ENCODE data around the gene OR2D2. TPM values are rescaled to one million over a fixed set of nuclear protein-coding genes. Genes with fewer than 3 reads are reported as not detected.

Gene OR2D2
- 0.29 and 0.50 TPM in 2 replicates for total RNA-seq

DNA sequence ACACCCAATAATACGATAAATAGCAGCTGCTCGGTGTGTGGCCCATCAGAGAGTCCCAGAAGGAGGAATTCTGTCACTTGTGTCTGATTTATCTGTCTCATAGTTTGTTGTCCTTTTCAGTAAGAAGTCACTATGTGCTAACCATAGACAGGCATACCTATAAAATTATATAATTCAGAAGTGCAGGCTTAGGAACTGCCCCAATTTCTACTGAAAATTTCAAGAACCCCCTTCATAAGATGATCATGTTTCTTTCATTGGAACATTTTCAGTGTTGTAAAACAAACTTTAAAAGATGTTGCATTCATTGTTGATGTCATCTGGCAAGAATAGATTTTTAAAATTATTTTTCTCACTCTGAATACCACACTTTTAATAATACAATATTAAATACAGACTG lies at the start of gene OR2D2:
Gene OR2D2, minus strand, starts transcription at position 101 of the 400 bp plus-strand sequence. Its CDS starts 0 bp downstream, at position 101.

DNA sequence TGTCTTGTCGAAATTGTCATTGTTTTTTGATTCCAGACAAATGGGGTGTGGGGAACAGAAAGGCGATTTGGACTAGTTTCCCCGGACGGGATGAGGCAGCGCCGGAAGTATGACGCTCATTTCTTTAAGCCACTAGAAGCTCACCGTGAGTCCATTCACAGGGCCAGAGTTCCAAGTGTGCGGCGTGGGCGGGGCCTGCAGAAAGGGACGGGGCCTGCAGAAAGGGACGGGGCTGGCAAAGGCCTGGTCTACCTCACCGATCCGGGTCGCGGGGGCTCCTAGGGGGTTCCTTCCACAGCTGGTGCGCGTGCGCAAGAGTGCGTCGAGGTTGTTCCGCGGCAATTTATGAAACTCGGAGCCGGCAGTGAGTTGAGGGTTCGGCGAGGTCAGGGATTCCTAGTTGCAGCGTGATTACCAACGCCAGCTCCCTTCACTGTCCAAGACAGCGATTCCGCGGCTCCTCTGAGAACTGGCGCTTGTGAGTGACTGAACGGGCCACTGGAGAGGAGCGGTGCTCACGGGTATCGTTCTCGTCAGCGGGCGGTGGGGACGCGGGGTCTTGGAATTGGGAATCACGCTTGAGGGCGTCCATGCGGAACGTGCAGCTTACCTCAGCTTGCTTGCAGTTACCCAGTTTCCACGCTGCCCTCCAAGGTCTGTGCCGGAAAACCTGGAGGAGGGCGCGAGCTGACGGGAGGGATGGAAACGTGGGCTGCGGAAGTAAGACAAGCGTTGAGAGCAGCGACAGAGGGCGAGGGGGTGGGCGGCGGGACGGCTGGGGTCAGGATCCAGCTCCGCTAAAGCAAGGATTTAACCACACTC lies 34.1 kb upstream of the OR2D2 start, which contains the start of gene ZNF215:
Gene ZNF215, plus strand, starts transcription at position 219 of the 822 bp plus-strand sequence. CDS start 5,847 bp downstream, outside the sequence.

DNA sequence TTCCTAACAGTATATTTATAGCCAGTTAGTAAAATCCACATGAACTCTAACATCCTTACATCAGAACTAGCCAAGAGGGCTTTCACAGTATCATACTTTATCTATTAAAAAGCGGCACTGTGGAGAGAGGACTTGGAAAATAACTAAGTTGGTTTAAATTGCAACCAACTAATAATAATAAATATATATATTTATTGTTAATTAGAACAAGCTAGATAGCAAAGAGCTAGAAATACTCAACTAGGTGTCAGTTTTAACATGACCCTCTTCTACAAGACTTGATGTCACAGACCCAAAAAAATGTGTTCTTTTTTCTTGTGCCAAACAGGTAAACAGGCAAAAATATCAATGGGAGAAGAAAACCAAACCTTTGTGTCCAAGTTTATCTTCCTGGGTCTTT lies 28.4 kb upstream of the OR2D2 start, which contains the start of gene OR2D3:
Gene OR2D3, plus strand, starts transcription at position 301 of the 400 bp plus-strand sequence. Its CDS starts 0 bp downstream, at position 301.

GRCh38 chr11:6876325-6876724 lies 16.0 kb downstream of the OR2D2 start, which contains the start of gene OR10A4:
Gene OR10A4 (plus strand): TSS chr11:6876625. CDS start chr11:6876648, 23 bp downstream.

GRCh38 chr11:6862961-6863360 lies 29.3 kb downstream of the OR2D2 start, which contains the start of gene OR10A2:
Gene OR10A2 (plus strand): TSS chr11:6863057. CDS start chr11:6869755, 6,698 bp downstream.

GRCh38 chr11:6845383-6845782 lies 46.9 kb downstream of the OR2D2 start, which contains the start of gene OR10A5:
Gene OR10A5 (plus strand): TSS chr11:6845683. CDS start chr11:6845683, 0 bp downstream.

Other genes with a start within 250 kb of the OR2D2 start
- 24.4 and 39.2 TPM in 2 replicates for gene DCHS1, start 236.7 kb downstream of the OR2D2 start, total RNA-seq
- 32.3 and 48.6 TPM in 2 replicates for gene MRPL17, start 209.2 kb downstream of the OR2D2 start, total RNA-seq
- 0.15 and 0.33 TPM in 2 replicates for gene OR2AG2, start 120.5 kb downstream of the OR2D2 start, total RNA-seq
- not detected in 2 replicates for gene OR2AG1, start 109.5 kb downstream of the OR2D2 start, total RNA-seq
- gene OR6A2, start 92.8 kb downstream of the OR2D2 start, total RNA-seq: 0.17 and 0.73 TPM in 2 replicates
- gene OR10A5, start 46.8 kb downstream of the OR2D2 start, total RNA-seq: not detected in 2 replicates
- not detected in 2 replicates for gene OR10A2, start 29.4 kb downstream of the OR2D2 start, total RNA-seq
- gene OR10A4, start 15.9 kb downstream of the OR2D2 start, total RNA-seq: not detected in 2 replicates
- not detected in 2 replicates for gene OR2D3, start 28.5 kb upstream of the OR2D2 start, total RNA-seq
- 2.3 and 6.5 TPM in 2 replicates for gene ZNF215, start 33.9 kb upstream of the OR2D2 start, total RNA-seq
- gene ZNF214, start 127.8 kb upstream of the OR2D2 start, total RNA-seq: 5.1 and 9.9 TPM in 2 replicates
- gene NLRP14, start 128.0 kb upstream of the OR2D2 start, total RNA-seq: 0.17 and 0.29 TPM in 2 replicates
- gene RBMXL2, start 196.5 kb upstream of the OR2D2 start, total RNA-seq: not detected in 2 replicates